ENCODE data around the gene TMEM150A.

DNA sequence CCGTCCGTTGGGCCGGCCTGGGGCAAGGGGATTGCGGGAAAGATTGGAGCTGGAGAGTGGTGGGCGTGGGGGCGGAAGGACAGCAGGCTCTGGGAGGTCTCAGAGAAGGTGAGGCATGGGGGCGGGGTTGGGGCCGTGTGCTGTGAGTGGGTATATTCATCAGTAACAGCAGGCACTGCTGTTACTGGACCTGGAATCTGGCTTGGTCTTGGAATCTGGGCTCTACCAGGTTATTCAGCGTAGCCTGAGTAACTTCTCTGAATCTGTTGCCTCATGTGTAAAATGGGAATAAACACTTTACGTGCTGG is 6.5 kb downstream of the TMEM150A start:
- TF ChIP-seq, protein P1, sequence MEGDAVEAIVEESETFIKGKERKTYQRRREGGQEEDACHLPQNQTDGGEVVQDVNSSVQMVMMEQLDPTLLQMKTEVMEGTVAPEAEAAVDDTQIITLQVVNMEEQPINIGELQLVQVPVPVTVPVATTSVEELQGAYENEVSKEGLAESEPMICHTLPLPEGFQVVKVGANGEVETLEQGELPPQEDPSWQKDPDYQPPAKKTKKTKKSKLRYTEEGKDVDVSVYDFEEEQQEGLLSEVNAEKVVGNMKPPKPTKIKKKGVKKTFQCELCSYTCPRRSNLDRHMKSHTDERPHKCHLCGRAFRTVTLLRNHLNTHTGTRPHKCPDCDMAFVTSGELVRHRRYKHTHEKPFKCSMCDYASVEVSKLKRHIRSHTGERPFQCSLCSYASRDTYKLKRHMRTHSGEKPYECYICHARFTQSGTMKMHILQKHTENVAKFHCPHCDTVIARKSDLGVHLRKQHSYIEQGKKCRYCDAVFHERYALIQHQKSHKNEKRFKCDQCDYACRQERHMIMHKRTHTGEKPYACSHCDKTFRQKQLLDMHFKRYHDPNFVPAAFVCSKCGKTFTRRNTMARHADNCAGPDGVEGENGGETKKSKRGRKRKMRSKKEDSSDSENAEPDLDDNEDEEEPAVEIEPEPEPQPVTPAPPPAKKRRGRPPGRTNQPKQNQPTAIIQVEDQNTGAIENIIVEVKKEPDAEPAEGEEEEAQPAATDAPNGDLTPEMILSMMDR (IDR thresholded peaks at IDR 0.05): no peak
- no peak for TF ChIP-seq EZH2 (IDR thresholded peaks at IDR 0.05)
- no peak for TF ChIP-seq EZH2phosphoT487 (IDR thresholded peaks at IDR 0.05)

All from neural progenitor cell (in vitro differentiated cells).